ENCODE results near the gene S100B.
"Not testable (repeated sequence)": the region's sequence is repeated elsewhere in the genome, so short reads cannot be mapped to it uniquely, and the experiment has no call there.

S100B gene

DNA sequence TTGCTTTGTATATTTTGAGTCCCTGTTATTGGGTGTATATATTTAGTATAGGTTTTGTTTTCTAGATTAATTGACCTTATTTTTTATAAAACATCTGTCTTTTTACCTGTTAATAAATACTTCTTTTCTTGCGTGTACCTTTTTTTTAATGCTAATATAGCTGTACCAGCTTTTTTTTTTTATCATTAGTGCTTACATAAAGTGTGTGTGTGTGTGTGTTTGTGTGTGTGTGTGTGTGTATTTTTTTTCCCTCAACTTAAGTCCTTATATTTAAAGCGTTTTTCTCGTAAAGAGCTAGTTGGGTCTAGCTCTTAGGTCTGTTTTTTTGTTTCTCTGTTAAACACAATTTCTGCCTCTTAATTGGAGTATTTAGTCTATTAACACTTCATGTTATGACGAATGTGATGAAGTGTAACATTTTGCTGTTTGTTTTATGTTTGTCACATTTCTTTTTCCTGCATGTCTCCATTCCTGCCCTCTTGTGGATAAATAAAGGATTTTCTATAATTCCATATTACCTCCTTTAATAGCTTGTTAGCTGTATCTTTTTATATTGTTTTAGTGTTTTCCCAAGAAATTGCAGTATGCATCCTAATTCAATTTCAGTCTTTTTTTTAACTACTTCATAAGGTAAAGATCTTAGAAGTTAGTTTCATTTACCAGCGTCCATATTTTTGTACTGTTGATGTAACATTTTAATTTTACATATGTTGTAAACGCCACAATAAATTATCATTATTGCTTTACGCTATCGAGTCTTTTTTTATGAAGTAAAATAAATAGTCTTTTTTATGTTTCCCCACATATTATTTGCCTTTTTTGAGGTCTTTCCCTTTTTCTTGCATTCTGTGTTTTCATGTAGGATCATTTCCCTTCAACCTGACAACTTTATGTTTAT is 34.9 kb upstream of the S100B start:
- 100% methylated on average over 4 of the region's 8 CpGs; no CpG with 5 or more reads in 1 of the 2 experiments for WGBS, 2 experiments
- Histone ChIP-seq H3K4me3 (ENCODE audit: insufficient read depth, low read depth, low read length) (no peak overlapping the region), H3K4me1 (ENCODE audit: control insufficient read depth, insufficient read depth, low read length) (no peaks in the 10 kb centered on the region), H3K27me3 (ENCODE audit: control insufficient read depth, insufficient read depth, low read length, poor library complexity, severe bottlenecking) (no peaks in the 10 kb centered on the region), H3K9me3 (ENCODE audit: control insufficient read depth, low read length) (no peaks in the 10 kb centered on the region), H3K27ac (ENCODE audit: insufficient read depth, low read depth, low read length, poor library complexity, severe bottlenecking) (no peak overlapping the region), H3K36me3 (ENCODE audit: control insufficient read depth, insufficient read depth, low read length) (peaks cover 19% of the 10 kb centered on the region)

GRCh38 chr21:46637952-46638746 is 33.3 kb upstream of the S100B start:
- 93 to 94% methylated on average over 3 of the region's 3 CpGs for WGBS, 2 experiments
- Histone ChIP-seq H3K27me3 (ENCODE audit: control insufficient read depth, insufficient read depth, low read length, poor library complexity, severe bottlenecking) (no peaks in the 10 kb centered on the region), H3K9me3 (ENCODE audit: control insufficient read depth, low read length) (no peaks in the 10 kb centered on the region), H3K27ac (ENCODE audit: insufficient read depth, low read depth, low read length, poor library complexity, severe bottlenecking) (no peak overlapping the region), H3K36me3 (ENCODE audit: control insufficient read depth, insufficient read depth, low read length) (peaks cover 3% of the 10 kb centered on the region), H3K4me3 (ENCODE audit: insufficient read depth, low read depth, low read length) (no peak overlapping the region), H3K4me1 (ENCODE audit: control insufficient read depth, insufficient read depth, low read length) (no peaks in the 10 kb centered on the region)

GRCh38 chr21:46636550-46637285 is 31.8 kb upstream of the S100B start:
- WGBS, 2 experiments: 95 to 98% methylated on average over 6 to 7 of the region's 7 CpGs
- Histone ChIP-seq H3K4me3 (ENCODE audit: insufficient read depth, low read depth, low read length) (peak overlapping the region; percentile 98), H3K36me3 (ENCODE audit: control insufficient read depth, insufficient read depth, low read length) (no peaks in the 10 kb centered on the region), H3K4me1 (ENCODE audit: control insufficient read depth, insufficient read depth, low read length) (no peaks in the 10 kb centered on the region), H3K27me3 (ENCODE audit: control insufficient read depth, insufficient read depth, low read length, poor library complexity, severe bottlenecking) (no peaks in the 10 kb centered on the region), H3K27ac (ENCODE audit: insufficient read depth, low read depth, low read length, poor library complexity, severe bottlenecking) (no peak overlapping the region), H3K9me3 (ENCODE audit: control insufficient read depth, low read length) (no peaks in the 10 kb centered on the region)

DNA sequence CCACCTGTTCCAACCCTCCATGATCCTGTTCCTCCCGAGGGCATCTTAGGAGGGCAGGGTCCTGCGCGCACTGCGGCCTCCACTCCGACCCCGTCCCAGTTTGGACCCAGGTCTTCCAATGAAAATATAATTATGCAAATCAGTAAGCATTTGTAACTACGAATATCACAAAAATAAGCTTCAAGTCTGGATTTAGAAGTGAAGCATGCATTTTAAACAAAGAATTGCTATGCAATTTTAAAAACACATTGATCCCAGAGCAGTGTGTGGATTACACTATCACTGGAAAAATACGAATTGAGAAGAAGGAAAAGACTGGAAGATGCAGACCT is 31.3 kb upstream of the S100B start:
- H3K4me3 ChIP-seq (ENCODE audit: insufficient read depth, low read depth, low read length): peak overlapping the region; percentile 98
- no peak overlapping the region for H3K27ac ChIP-seq (ENCODE audit: insufficient read depth, low read depth, low read length, poor library complexity, severe bottlenecking)
- no peaks in the 10 kb centered on the region for H3K27me3 ChIP-seq (ENCODE audit: control insufficient read depth, insufficient read depth, low read length, poor library complexity, severe bottlenecking)
- no peaks in the 10 kb centered on the region for H3K36me3 ChIP-seq (ENCODE audit: control insufficient read depth, insufficient read depth, low read length)
- whole genome bisulfite sequencing, 2 experiments: 21 to 26% methylated on average over 7 to 8 of the region's 8 CpGs
- H3K4me1 ChIP-seq (ENCODE audit: control insufficient read depth, insufficient read depth, low read length): no peaks in the 10 kb centered on the region
- no peaks in the 10 kb centered on the region for H3K9me3 ChIP-seq (ENCODE audit: control insufficient read depth, low read length)

DNA sequence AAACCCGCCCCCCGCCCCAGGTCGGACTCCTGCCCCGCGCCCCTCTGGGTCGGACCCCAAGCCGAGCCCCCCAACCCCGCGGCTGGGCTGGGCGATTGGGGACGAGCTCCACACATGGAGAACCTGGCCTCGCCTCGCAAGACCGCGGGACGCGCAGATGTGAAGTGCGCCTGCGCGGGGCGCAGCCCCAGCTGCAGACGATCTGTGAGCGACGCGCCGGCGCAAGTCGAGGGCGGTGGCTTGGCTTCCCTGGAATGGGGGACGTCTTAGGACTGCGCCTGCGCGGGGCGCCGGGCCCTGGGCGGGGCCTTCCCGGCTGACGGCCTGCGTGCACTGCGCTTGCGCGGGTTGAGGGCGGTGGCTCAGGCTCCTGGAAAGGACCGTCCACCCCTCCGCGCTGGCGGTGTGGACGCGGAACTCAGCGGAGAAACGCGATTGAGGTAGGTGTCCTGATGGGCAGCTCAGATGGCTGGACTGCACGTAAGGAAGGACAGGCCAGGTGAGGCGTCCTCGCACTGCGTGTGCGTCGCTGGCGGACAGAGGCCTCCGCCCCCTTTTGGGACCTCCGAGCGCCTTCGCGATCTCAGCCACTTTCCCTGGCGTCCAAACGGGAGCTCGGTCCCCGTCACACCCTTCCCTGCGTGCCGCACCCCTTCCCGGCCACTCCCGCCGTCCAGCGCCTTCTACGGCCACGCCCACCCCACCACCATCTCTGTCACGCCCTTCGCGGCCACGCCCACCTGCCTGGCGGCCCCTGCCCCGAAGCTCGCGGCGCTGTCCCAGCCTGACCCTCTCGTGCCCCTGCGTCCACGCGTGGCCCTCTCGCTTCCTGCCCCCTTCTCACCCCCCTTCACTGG is 30.7 kb upstream of the S100B start, which contains the start of gene PRMT2:
Gene PRMT2 (plus strand): TSS at position 351 of the 857 bp plus-strand sequence. CDS start 1,278 bp downstream, outside the sequence.
- peak within 1 kb of the TSS; percentile 98 for H3K4me3 ChIP-seq (ENCODE audit: insufficient read depth, low read depth, low read length)
- H3K36me3 ChIP-seq (ENCODE audit: control insufficient read depth, insufficient read depth, low read length): no peaks in the 10 kb centered on the region
- H3K4me1 ChIP-seq (ENCODE audit: control insufficient read depth, insufficient read depth, low read length): no peaks in the 10 kb centered on the region
- H3K9me3 ChIP-seq (ENCODE audit: control insufficient read depth, low read length): no peaks in the 10 kb centered on the region
- no peaks in the 10 kb centered on the region for H3K27me3 ChIP-seq (ENCODE audit: control insufficient read depth, insufficient read depth, low read length, poor library complexity, severe bottlenecking)
- WGBS, 2 experiments: 0% methylated on average over 90 of the region's 90 CpGs
- peak within 1 kb of the TSS; percentile 96 for H3K27ac ChIP-seq (ENCODE audit: insufficient read depth, low read depth, low read length, poor library complexity, severe bottlenecking)

DNA sequence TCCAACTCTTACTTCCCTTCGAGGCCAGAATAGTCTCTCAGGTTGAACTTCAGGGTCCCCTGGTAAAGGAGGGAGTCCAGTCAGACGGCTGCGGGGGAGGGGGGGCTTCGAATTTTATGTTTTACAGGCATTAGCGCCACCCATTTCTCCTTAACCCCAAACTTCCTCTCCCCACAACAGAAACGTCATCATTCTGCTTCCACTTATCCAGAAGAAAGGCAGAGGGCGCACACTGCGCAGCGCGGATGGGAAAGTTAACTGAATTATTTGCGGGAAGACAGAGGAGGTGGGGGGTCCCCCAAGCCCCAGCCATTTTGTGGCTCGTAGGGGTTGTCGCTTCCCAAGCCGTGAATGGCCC is 30.1 kb upstream of the S100B start:
- no peaks in the 10 kb centered on the region for H3K36me3 ChIP-seq (ENCODE audit: control insufficient read depth, insufficient read depth, low read length)
- no peaks in the 10 kb centered on the region for H3K4me1 ChIP-seq (ENCODE audit: control insufficient read depth, insufficient read depth, low read length)
- peak overlapping the region; percentile 98 for H3K4me3 ChIP-seq (ENCODE audit: insufficient read depth, low read depth, low read length)
- no peaks in the 10 kb centered on the region for H3K27me3 ChIP-seq (ENCODE audit: control insufficient read depth, insufficient read depth, low read length, poor library complexity, severe bottlenecking)
- no peaks in the 10 kb centered on the region for H3K9me3 ChIP-seq (ENCODE audit: control insufficient read depth, low read length)
- 11% methylated on average over 14 of the region's 14 CpGs for WGBS, 2 experiments
- peak overlapping the region; percentile 96 for H3K27ac ChIP-seq (ENCODE audit: insufficient read depth, low read depth, low read length, poor library complexity, severe bottlenecking)

DNA sequence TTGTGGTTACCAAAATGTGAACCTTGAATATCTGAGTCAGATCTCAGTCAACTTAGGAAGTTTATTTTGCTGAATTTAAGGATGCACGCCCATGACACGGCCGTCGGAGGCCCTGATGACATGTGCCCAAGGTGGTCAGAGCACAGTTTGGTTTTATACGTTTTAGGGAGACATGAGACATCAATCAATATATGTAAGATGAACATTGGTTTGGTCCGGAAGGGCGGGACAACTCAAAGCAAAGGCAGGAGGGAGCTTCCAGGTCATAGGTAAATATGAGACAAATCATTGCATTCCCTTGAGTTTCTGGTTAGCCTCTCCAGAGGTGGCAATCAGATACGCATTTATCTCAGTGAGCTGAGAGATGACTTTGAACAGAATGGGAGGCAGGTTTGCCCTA is 29.5 kb upstream of the S100B start:
- no peaks in the 10 kb centered on the region for H3K27me3 ChIP-seq (ENCODE audit: control insufficient read depth, insufficient read depth, low read length, poor library complexity, severe bottlenecking)
- H3K4me3 ChIP-seq (ENCODE audit: insufficient read depth, low read depth, low read length): peak overlapping the region; percentile 98
- no peaks in the 10 kb centered on the region for H3K36me3 ChIP-seq (ENCODE audit: control insufficient read depth, insufficient read depth, low read length)
- no peak overlapping the region for H3K27ac ChIP-seq (ENCODE audit: insufficient read depth, low read depth, low read length, poor library complexity, severe bottlenecking)
- H3K4me1 ChIP-seq (ENCODE audit: control insufficient read depth, insufficient read depth, low read length): no peaks in the 10 kb centered on the region
- WGBS, 2 experiments: 95 to 96% methylated on average over 8 of the region's 8 CpGs
- H3K9me3 ChIP-seq (ENCODE audit: control insufficient read depth, low read length): no peaks in the 10 kb centered on the region

DNA sequence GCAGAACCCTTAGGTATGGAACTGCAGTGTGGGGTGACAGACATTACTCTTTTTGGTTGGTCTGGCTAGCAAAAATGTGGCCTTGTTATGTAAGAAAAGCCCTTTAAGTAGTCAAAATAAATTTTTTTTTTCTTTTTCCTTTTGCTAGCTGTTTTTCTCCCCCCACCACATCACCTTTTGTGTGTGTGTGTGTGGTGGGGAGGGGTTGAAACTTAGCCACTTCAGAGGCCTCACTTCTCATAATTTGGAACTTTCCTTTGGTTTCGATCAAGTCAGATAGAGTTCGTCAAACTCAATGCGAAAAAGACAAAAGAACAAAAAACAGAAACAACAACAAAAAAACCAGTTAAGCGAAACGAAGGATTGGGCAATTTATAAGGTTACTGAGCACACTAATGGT is 28.7 kb upstream of the S100B start:
- Histone ChIP-seq H3K4me1 (ENCODE audit: control insufficient read depth, insufficient read depth, low read length) (no peaks in the 10 kb centered on the region), H3K27me3 (ENCODE audit: control insufficient read depth, insufficient read depth, low read length, poor library complexity, severe bottlenecking) (no peaks in the 10 kb centered on the region), H3K27ac (ENCODE audit: insufficient read depth, low read depth, low read length, poor library complexity, severe bottlenecking) (no peak overlapping the region), H3K36me3 (ENCODE audit: control insufficient read depth, insufficient read depth, low read length) (no peaks in the 10 kb centered on the region), H3K9me3 (ENCODE audit: control insufficient read depth, low read length) (no peaks in the 10 kb centered on the region), H3K4me3 (ENCODE audit: insufficient read depth, low read depth, low read length) (no peak overlapping the region)
- 92 to 93% methylated on average over 5 of the region's 5 CpGs for WGBS, 2 experiments

GRCh38 chr21:46630915-46631314 is 26.0 kb upstream of the S100B start:
- H3K4me3 ChIP-seq (ENCODE audit: insufficient read depth, low read depth, low read length); H3K27me3 ChIP-seq (ENCODE audit: control insufficient read depth, insufficient read depth, low read length, poor library complexity, severe bottlenecking); H3K9me3 ChIP-seq (ENCODE audit: control insufficient read depth, low read length); H3K27ac ChIP-seq (ENCODE audit: insufficient read depth, low read depth, low read length, poor library complexity, severe bottlenecking); H3K4me1 ChIP-seq (ENCODE audit: control insufficient read depth, insufficient read depth, low read length); H3K36me3 ChIP-seq (ENCODE audit: control insufficient read depth, insufficient read depth, low read length): not testable (repeated sequence)
- WGBS, 2 experiments: 87 to 94% methylated on average over 2 of the region's 2 CpGs
